GM21423 (cell line): ENCODE data around the gene UQCC5.

Experiments
- ATAC-seq: cut with Tn5 transposase; IDR thresholded peaks from one replicate; pipeline ENCODE4 v1.9.1; 2021; ENCODE audit warnings: mild to moderate bottlenecking, moderate library complexity; ENCODE audit not compliant: unreplicated experiment

UQCC5 gene, protein sequence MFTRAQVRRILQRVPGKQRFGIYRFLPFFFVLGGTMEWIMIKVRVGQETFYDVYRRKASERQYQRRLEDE

DNA sequence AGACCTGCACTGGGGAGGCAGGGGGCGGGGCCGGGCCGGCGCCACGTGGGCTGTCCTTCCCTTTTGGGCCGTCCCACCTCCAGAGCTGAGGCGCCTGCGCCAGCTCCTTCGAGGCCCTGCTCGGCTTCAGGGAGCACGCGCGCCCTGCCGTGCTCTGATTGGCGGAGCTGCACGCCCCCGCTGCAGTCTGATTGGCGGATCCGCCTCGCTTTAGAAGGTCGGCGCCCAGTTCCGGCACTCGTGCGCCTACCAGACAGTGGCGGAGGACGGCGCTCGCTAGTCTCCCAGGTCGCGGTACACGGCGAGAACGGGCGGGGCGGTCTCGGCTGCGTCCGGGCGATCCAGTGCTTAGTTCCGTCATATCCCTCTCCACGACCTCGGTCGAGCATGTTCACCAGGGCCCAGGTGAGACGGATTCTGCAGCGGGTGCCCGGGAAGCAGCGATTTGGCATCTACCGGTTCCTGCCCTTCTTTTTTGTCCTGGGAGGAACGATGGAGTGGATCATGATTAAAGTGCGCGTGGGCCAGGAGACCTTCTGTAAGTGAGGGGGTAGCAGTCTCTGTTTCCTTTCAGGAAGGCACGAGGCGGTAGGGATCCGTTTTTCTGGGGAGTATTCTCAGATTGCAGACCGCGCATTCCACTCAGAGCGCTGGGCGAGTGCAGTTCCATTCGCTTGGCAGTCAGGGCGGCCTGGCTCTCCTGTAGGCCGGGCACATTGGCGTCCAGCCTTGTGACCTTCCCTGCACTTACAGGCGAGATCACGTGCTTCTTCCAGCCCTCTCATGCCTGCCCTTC, at the start of gene UQCC5:
Gene UQCC5 (plus strand): TSS at position 237 of the 796 bp plus-strand sequence. CDS start 151 bp downstream, at position 388.
- ATAC-seq: peak; percentile 83

DNA sequence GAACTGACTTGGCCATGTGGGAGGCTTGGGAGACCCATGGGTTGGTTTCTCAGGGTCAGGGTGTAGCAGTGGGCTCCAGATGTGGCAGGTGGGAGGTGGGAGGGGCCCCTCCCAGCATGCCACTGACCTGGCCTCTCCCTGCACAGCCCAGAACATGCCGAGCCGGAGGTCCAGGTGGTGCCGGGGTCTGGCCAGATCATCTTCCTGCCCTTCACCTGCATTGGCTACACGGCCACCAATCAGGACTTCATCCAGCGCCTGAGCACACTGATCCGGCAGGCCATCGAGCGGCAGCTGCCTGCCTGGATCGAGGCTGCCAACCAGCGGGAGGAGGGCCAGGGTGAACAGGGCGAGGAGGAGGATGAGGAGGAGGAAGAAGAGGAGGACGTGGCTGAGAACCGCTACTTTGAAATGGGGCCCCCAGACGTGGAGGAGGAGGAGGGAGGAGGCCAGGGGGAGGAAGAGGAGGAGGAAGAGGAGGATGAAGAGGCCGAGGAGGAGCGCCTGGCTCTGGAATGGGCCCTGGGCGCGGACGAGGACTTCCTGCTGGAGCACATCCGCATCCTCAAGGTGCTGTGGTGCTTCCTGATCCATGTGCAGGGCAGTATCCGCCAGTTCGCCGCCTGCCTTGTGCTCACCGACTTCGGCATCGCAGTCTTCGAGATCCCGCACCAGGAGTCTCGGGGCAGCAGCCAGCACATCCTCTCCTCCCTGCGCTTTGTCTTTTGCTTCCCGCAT, 49.2 kb upstream of the UQCC5 start:
- ATAC-seq: no peak

DNA sequence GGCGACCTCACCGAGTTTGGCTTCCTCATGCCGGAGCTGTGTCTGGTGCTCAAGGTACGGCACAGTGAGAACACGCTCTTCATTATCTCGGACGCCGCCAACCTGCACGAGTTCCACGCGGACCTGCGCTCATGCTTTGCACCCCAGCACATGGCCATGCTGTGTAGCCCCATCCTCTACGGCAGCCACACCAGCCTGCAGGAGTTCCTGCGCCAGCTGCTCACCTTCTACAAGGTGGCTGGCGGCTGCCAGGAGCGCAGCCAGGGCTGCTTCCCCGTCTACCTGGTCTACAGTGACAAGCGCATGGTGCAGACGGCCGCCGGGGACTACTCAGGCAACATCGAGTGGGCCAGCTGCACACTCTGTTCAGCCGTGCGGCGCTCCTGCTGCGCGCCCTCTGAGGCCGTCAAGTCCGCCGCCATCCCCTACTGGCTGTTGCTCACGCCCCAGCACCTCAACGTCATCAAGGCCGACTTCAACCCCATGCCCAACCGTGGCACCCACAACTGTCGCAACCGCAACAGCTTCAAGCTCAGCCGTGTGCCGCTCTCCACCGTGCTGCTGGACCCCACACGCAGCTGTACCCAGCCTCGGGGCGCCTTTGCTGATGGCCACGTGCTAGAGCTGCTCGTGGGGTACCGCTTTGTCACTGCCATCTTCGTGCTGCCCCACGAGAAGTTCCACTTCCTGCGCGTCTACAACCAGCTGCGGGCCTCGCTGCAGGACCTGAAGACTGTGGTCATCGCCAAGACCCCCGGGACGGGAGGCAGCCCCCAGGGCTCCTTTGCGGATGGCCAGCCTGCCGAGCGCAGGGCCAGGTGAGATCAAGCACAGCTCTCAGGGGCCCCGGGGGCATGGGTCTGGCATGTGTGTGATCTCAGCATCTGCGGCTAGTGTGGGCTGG, 48.4 kb upstream of the UQCC5 start:
- no peak for ATAC-seq

DNA sequence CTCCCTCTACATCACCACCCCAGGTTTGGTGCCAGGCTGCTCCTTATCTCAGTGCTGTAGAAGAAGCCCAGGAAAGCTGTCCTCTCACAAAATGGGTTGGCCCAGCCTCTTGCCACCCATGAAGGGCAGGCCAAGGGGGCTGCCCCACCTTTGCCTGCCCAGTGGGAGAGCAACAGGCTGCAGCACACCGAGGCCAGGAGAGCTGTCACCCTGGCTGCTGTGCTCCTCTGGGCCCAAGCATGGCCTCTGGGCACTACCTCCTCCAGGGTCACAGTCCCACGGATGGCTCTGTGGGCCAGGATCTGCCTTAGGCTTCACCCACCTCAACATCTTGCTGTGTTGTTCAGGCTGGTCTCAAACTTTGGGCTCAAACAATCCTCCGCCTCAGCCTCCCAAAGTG, 47.7 kb upstream of the UQCC5 start:
- no peak for ATAC-seq

DNA sequence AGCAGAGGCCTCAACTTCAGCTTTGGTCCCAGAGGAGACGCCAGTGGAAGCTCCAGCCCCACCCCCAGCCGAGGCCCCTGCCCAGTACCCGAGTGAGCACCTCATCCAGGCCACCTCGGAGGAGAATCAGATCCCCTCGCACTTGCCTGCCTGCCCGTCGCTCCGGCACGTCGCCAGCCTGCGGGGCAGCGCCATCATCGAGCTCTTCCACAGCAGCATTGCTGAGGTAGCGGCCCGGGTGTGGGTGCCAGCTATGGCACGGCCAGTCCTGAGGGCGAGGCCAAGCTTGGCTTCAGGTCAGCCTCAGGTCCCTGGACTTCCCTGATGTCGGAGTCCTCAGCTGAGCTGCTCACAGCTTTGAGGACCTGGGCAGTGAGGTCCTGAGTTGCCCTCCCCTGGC, 47.0 kb upstream of the UQCC5 start:
- ATAC-seq: no peak

DNA sequence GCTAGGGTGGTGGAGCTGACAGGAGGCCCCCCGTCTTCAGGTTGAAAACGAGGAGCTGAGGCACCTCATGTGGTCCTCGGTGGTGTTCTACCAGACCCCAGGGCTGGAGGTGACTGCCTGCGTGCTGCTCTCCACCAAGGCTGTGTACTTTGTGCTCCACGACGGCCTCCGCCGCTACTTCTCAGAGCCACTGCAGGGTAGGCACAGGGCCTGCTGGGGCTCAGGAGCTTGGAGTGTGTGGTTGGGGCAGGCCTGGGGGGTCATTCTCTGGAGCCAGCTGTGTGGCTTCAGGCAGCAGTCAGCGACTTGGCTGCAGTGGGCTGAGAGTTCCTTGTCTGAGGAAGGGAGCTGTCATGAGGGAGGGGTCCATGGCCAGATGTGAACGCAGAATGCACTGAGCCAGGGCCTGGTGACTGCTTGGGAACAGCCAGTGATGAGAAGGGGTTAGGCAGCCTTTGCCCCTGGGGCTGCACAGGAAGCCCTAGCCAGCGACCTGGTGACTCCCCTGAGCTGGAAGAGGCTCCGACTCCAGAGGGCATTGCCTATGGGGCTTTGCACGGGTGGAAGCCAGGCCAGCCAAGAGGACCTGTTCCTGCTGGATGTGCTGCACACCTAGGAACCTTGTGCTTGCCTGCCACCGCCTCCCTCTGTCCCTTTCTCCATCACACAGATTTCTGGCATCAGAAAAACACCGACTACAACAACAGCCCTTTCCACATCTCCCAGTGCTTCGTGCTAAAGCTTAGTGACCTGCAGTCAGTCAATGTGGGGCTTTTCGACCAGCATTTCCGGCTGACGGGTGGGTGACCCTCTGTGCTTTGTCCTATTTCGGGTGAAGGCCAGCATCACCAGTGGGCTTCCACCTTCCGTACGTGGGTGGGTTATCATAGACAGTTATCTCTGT, 46.1 kb upstream of the UQCC5 start:
- no peak for ATAC-seq

DNA sequence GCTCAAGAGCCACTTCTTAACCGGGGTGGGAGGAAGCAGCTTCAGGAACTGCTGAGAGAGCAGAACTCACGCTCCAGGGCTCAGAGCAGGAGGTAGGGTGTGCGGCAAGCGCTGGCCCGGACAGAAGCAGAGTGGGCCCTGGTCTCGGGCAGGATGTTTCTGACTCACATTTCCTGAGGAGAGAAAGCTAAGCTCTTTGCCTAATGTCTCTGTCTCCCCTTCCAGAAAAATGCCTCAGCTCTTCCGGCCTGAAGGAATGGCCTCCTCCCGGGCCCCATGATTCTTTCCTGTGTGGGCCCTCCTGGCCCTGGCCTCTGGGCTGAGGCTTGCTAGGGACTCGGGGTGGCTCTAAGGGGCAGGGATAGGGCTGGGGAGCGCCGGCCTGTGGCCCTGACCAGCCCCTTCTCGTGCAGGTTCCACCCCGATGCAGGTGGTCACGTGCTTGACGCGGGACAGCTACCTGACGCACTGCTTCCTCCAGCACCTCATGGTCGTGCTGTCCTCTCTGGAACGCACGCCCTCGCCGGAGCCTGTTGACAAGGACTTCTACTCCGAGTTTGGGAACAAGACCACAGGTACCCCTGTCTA, 45.4 kb upstream of the UQCC5 start:
- ATAC-seq: no peak

DNA sequence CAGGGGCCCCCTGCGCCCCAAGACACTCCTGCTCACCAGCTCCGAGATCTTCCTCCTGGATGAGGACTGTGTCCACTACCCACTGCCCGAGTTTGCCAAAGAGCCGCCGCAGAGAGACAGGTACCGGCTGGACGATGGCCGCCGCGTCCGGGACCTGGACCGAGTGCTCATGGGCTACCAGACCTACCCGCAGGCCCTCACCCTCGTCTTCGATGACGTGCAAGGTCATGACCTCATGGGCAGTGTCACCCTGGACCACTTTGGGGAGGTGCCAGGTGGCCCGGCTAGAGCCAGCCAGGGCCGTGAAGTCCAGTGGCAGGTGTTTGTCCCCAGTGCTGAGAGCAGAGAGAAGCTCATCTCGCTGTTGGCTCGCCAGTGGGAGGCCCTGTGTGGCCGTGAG, 44.3 kb upstream of the UQCC5 start:
- no peak for ATAC-seq

DNA sequence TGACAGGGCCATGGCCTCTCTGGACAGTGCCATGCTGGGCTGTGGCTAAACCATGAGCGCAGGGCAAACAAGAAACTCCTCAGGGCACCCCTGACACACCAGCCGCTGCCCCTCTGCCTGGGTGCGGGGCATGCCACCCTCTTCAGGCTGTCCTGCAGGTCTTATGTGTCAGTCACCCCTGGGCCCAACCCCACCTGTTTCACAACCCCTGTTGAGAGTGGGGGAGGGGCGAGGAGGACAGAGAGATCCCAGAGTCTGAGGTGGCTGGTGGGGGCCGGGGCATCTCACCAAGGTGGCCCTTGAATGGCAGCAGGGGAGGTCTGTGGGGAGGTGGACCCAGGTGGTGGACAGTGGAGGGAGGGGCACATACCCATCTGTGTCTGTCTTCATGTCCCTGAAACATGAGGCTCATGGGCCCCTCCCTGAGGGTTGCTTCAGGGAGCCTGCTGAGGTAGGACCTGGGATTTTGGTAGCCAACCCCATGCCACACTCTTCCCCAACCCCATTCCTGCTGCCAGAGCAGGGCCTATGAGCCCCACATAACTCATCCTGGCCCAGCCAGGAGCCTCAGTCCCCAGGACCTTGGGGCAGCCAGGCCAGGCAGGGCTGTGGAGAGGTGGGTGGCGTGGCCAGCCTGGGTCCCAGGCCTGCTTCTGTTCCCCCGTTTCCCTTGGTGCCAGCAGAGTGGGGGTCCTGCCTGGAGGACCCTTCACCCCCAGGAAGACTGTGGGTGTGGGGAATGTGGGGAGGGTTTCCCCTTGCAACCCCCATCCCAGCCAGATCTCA, 43.0 kb upstream of the UQCC5 start:
- ATAC-seq: no peak

DNA sequence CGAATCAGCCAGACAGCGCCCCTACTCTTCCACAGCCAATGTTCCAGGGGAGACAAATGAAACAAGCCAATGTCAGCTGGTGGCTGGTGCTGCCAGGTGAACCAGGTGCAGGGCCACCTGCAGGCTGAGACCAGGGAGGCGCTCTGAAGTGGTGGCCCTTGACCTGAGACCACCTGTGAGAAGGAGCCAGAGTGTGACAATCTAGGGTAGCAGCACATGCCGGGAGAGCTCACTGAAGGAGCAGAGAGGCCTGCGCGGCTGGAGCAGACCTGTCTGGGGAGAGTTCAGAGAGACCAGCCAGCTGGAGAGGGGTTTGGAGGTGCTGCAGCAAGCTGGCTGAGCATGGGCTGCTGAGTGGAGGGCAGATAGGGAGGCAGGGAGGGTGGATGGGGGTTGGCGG, 42.0 kb upstream of the UQCC5 start:
- no peak for ATAC-seq

DNA sequence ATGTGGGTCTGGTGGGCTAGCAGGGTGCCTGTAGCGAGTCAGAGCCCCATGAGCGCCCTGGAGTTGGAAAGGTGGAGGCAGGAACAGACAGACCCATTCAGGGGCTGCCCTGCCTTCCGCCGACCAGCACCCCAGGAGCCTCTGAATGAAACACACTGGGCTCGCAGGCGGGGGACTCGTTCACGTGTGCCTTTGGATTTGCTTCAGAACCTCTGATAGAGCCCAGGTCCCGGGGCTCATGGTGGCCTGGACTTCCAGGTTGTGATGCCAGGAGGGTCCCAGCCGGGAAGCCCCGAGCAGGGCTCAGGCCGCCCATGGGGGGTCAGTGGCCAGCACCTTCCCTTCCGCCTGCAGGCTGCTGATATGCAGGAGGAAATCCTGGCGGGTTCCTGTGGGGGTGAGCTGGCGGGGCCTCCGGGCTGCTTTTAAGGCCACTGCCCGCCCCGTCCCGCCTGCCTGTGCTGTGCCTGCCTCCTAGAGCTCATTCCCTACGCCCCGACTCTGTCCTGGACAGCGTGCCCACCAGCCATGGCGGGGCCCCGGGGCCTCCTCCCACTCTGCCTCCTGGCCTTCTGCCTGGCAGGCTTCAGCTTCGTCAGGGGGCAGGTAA, 41.4 kb upstream of the UQCC5 start, which contains the start of gene STAB1:
Gene STAB1 (plus strand): TSS at position 453 of the 610 bp plus-strand sequence. CDS start 76 bp downstream, at position 529.
- no peak for ATAC-seq

DNA sequence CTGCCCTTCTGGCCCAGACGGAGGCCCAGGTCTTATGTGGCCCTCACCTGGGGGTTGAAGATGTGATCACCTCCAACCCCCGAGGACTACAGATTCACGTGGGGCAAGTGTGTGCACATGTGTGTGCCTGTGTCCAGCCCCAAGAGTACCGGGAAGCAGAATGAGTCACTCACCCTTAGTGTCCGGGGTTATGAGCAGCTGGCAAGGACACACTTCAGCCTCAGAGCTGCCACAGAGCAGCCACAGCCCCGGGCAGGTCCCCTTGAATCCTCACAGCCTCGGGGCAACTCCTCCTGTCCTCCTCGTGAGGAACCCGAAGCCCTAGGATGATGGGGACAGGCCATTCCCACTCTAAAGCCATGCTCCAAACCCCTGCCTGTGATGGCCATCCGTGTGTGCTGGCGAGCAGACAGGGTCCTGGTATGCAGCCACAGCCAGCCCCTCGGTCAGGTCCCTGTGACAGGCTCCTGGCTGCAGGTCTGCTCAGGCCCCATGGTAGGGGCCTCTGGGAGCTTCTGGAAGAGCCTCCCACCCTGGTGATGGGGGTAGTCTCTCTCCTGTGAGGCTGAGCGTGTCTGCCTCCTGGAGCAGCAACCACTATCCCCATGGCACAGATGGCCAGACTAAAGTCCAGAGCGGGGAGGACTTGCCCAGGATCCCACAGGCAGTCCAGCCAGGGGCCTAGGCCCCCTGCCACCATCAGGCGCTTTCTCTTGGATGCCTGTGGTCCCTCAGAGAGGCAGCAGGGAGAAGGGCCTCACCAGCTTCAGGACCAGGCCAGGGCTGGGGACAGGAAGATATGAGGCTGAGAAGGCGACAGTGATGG, 40.4 kb upstream of the UQCC5 start:
- ATAC-seq: no peak

DNA sequence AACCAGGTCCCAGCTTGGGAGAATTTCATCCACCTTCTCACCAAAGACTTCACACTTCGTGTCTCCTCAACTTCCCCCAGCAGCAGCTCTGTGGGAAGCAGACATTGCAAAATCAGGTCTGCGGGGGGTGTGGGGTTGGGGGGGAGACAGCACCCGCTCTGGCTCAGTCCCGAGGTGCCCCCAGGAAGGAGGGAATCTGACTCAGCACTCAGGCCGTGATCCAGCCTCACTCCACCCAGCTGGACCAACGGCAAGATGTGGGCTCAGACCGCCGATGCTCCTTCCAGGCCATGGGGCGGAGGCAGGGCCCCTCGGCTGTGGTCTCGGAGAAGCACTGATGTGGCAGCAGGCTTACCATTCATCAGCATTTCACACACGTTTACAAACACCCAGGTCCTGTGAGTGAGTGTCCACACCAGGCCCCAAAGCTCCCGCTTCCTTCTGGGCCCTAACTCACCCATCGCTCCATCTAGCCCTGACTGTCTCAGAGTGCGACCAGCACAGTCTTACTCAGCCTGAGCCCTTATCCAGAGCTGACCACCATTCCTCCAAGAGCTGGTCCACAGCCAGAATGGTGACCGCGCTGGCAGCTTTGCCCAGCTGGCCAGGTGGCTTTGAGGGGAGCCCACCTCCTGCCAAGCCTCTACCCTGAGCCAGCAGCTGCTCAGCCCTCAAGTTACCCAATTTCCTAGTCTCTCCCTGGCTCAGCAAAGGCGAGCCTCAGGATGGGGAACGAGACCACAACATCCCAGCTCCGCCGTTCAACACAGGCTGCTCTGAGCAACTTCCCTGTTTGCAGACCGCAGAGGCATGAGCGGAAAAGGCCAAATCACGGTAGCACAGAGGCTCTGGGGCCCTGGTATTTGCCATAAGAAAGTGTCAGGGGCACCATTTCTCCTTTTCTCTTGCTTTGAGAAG, 38.0 kb upstream of the UQCC5 start:
- ATAC-seq: no peak

DNA sequence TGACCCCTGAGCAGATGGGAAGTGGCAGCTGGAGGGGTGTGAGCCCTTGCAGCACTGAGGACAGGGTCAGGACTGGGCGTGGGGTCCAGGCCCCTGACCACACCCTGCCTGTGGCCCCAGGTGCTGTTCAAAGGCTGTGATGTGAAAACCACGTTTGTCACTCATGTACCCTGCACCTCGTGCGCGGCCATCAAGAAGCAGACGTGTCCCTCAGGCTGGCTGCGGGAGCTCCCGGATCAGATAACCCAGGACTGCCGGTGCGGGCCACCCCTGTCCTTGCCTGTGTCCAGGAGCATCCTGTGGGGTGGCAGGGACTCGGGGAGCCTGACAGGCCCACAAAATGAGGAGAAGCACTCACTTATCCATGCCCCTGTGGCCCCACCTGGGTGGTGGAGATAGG, 35.4 kb upstream of the UQCC5 start:
- ATAC-seq: no peak

DNA sequence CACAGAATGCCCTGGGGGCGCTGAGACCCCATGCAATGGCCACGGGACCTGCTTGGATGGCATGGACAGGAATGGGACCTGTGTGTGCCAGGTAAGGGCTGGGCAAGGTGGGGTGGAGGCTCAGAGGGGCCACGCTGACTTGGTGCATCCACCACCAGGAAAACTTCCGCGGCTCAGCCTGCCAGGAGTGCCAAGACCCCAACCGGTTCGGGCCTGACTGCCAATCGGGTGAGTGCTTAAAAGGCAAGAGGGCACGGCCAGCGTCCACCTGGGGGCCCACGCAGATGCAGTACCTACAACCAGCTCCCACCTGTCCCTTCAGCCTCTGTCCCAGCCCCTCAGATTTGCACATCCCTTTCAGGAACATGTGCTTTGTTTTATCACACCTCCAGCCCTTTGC, 34.4 kb upstream of the UQCC5 start:
- no peak for ATAC-seq

DNA sequence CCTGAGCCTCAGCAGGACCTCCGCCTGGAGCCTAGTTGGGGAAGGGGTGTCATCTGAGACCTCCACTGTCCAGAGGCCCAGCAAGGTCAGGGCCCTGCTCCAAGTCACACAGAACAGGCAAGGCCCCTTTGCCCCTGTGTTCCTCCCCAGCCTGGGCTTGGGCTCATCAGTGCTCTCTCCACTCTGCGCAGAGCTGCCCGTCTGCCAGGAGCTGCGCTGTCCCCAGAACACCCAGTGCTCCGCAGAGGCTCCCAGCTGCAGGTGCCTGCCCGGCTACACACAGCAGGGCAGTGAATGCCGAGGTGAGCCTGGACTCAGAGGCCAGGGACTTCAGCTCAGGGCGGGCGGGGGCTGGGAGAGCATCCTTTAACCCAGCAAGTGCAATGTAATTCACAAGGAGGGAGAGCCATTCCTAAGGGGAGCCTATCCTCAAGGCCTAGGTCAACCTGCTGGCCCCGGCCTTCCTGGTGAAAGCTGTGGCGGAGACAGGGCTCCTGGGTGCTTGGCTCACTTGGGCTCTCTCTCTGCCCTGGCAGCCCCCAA, 33.5 kb upstream of the UQCC5 start:
- ATAC-seq: no peak
